ENCODE measurements around the gene C1QTNF4.
A peak's percentile ranks its signal among the peaks of the same experiment; 100 is the strongest.

The C1QTNF4 gene

DNA sequence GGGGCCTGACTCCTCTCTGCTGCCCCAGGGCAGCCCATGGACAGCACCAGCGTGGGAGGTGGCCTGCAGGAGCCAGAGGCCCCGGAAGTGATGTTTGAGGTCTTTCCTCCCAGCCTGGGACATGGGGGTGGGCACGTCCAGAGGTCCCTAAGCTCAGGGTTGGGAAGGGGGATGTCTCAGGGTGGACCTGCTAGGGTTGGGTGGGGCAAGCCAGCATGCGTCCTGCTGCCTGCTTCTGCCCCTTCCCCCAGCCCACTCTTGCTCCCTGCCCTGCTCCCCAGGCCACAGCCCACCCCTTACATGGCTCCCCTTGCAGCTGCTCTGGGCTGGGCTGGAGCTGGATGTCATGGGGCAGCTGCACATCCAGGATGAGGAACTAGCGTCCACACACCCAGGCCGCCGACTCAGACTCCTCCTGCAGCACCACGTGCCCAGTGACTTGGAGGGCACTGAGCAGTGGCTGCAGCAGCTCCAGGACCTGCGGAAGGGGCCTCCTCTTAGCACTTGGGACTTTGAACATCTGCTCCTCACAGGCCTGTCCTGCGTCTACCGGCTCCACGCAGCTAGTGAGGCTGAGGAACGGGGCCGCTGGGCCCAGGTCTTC, 6.4 kb downstream of the C1QTNF4 start:
- TF ChIP-seq, protein P1, sequence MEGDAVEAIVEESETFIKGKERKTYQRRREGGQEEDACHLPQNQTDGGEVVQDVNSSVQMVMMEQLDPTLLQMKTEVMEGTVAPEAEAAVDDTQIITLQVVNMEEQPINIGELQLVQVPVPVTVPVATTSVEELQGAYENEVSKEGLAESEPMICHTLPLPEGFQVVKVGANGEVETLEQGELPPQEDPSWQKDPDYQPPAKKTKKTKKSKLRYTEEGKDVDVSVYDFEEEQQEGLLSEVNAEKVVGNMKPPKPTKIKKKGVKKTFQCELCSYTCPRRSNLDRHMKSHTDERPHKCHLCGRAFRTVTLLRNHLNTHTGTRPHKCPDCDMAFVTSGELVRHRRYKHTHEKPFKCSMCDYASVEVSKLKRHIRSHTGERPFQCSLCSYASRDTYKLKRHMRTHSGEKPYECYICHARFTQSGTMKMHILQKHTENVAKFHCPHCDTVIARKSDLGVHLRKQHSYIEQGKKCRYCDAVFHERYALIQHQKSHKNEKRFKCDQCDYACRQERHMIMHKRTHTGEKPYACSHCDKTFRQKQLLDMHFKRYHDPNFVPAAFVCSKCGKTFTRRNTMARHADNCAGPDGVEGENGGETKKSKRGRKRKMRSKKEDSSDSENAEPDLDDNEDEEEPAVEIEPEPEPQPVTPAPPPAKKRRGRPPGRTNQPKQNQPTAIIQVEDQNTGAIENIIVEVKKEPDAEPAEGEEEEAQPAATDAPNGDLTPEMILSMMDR (IDR thresholded peaks at IDR 0.05): no peak
- no peak for DNase-seq (ENCODE audit: low spot score)
- Histone ChIP-seq H3K27ac (peak overlapping the region in 1 of 2 donors; percentile 75), H3K4me3 (no peak overlapping the region)

DNA sequence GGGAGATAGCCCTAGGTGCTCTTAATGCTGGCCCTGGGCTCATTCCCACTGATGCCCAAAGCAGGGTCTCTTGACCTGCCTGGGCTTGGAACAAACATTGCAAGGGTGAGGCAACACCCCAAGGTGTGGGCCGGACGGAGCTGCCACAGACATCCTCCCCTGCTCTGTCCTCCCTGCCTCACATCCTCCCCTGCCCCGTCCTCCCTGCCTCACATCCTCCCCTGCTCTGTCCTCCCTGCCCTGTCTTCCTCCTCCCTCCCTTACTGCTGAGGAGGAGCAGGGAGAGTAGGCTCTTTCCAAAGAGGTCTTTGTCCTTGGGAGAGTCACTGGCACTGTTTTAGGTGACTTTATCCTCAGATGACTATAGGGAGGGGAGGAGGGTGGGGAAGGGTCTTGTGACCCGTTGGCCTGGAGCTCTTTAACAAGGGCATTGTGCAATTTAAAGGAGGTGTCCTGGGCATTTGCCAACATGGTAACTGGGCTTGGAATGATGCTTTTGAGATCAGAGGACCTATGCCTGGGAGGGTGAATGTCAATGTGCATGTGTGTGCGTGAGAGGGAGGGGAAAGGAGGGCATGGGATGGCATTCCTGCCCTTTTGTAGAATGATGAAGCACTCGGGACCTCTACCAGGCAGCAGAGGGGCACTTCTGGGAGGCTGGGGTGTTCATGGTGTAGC, 7.0 kb downstream of the C1QTNF4 start:
- H3K27ac ChIP-seq: peak overlapping the region in 1 of 2 donors; percentile 75
- TF ChIP-seq, protein P1 (IDR thresholded peaks at IDR 0.05): no peak
- no peak for DNase-seq (ENCODE audit: low spot score)
- no peak overlapping the region for H3K4me3 ChIP-seq

DNA sequence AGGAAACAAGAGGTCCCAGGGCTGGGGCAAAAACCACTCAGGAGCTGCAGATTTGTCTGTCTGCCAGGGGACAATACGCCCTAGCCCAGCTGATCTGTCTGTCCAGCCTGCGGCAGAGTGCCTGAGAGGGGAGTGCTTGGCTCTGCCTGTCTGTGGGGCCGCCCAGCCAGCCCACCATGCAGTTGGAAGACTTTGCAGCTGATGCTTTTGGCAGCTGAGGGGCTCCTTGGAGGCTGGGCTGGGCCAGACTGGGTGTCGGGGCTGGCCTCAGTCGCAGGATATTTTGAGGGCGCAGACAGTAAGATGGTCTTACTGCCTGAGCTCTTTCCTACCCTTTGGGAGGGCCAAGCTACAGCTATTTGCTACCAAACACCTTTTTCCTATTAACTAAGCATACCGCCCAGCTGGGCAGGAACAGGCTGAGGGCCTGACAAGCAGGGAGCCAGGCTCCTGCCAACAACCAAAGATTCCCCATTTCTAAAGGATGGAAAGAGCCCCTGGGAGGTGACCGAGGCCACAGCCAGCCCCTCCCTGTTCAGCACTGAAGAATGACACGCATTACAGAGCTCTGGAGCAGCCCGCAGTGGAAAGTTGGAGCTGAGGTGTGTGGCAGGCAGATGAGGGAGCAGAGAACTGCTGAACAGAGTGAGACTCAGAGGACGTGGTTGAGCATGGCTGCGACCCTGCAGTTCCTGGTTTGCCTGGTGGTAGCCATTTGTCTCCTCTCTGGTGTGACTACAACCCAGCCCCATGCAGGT, 7.9 kb downstream of the C1QTNF4 start, which contains the start of gene FAM180B:
Gene FAM180B (plus strand): TSS at position 581 of the 758 bp plus-strand sequence. CDS start 91 bp downstream, at position 672.
- H3K4me3 ChIP-seq: no peak within 1 kb of the TSS
- TF ChIP-seq, protein P1 (IDR thresholded peaks at IDR 0.05): no peak
- H3K27ac ChIP-seq: peak within 1 kb of the TSS in 1 of 2 donors; percentile 75
- DNase-seq (ENCODE audit: low spot score): no peak

DNA sequence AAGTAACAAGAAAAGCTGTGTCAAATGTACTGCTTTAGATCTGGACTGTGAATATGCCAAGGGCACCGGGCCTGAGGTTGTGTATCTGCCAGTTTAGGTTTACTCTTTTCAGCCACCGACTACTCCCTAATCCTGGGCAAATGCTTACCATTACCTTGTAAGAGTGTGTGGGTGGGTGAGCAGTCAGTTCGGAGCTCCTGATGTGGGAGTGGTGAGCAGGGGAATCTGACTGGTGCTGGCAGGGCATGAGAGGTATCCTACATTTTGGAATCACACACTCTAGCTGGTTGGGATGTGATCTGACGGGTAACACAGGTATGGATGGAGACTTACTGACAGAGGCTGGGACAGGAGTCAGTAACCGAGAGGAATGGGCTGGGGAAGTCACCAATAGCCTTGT, 10.4 kb downstream of the C1QTNF4 start:
- H3K4me3 ChIP-seq: no peak overlapping the region
- no peak overlapping the region for H3K27ac ChIP-seq
- TF ChIP-seq, protein P1 (IDR thresholded peaks at IDR 0.05): no peak
- DNase-seq (ENCODE audit: low spot score): no peak

DNA sequence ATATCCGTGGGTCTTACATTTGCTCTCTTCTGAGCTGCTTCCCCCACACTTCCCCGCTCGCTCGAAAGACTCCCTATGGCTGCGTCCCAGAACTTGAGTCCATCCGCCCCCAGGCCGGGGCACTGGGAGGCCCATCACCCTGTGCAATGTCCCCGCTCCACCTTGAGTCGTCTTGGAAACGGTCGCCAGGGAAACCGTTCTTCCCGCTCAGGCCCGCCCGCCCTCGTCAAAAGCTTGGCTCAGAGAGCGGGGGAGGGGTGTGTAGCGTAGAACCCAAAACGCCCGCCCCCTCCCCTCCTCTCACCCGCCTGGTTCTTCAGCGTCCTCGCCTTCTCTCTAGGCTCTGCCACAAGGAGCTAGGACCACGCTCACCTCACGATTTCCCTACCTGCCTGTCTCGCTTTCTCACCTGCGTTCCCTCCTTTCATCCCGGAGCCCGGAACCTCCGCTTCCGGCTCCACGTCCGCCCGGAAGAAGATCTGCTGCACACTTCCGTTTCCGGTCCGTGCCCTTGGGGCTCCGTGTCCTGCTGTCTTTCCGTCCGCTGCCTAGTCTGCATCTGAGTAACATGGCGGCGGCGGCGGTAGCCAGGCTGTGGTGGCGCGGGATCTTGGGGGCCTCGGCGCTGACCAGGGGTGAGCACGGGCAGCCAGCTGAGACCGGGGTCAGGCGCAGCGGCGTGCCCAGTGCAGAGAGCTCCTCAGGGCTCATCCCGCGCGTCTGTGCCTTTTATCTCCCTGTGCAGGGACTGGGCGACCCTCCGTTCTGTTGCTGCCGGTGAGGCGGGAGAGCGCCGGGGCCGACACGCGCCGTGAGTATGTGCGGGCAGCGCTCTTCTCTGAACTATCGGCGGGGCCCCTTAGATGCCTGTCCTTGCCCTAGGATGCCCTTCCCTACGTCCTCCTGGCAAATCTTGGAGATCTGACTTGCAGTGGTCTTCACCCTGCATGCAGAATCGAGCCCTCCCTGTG, 15.4 kb downstream of the C1QTNF4 start, which contains the start of the genes KBTBD4 and NDUFS3:
Gene KBTBD4 (minus strand): TSS at position 447 of the 971 bp plus-strand sequence. CDS start 19 bp downstream, at position 428.
Gene NDUFS3 (plus strand): TSS at position 551 of the 971 bp plus-strand sequence. CDS start 18 bp downstream, at position 569.
- peak; percentile 93 for DNase-seq (ENCODE audit: low spot score)
- TF ChIP-seq, protein P1 (IDR thresholded peaks at IDR 0.05): no peak
- Histone ChIP-seq H3K27ac (peak within 1 kb of the TSS; percentile 85 to 94), H3K4me3 (peak within 1 kb of the TSS; percentile 84)

DNA sequence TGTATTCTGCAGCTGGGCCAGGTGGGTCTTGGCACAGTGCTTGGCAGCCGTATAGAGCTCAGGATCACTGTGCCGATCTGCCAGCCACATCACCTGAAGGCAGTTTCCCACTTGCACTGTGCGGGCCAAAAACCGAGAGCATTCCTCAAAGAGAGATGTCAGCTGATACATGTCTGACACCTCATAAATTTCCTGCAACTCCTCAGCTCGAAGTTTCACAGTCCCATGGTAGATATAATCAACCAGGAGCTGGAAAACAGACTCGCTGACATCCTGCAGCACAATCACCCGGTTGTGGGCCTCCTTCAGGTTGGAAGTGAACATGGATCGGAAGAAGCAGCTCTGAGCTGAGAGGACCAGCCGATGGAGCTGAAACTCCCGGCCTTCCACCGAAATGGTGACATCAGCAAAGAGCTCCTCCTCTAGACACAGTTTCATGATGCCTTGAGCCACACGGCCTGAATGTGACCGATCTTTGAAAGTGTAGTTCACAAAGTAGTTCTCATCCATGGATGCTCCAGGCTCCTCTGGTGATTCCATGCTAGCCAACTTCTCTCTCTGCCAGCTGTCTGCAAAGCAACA, 16.7 kb downstream of the C1QTNF4 start:
- DNase-seq (ENCODE audit: low spot score): no peak
- peak overlapping the region; percentile 84 for H3K4me3 ChIP-seq
- H3K27ac ChIP-seq: no peak overlapping the region
- TF ChIP-seq, protein P1 (IDR thresholded peaks at IDR 0.05): no peak
